SK-N-SH (cell line): ENCODE results near the gene UNC79. TPM values are rescaled to one million over a fixed set of nuclear protein-coding genes. Genes with fewer than 3 reads are reported as not detected.

ENCODE experiments used
- CTCF ChIA-PET: fragments of 300-600, 350-600 bp; formaldehyde crosslinking; extraction: SDS; loops from one replicate; lab custom pipeline; 2021; lab: Yijun Ruan, JAX
- POLR2A ChIA-PET: fragments of 350-600 bp; sonication (Branson Sonifier 250); formaldehyde crosslinking; extraction: SDS; loops from one replicate; lab custom pipeline; 2020; ENCODE audit warnings: antibody characterized with exemption, inconsistent platforms; lab: Yijun Ruan, JAX
- DNase-seq: peaks from one replicate; pipeline ENCODE4 v3.0.0; 2012
- H2AFZ ChIP-seq: fragments of 200-600 bp; sonication (generic); 2 replicates; pipeline ENCODE4 v1.8.1; 2016; ENCODE audit warnings: antibody characterized with exemption, mild to moderate bottlenecking, low read depth
- H3F3A ChIP-seq: fragments of 200-600 bp; sonication (generic); replicated peaks from 2 replicates; pipeline ENCODE3; 2016; ENCODE audit warnings: antibody characterized with exemption, mild to moderate bottlenecking; ENCODE audit not compliant: insufficient read depth
- H3K27ac ChIP-seq, 2 experiments: fragments of 200-500 bp in 1 of 2; fragments of 200-600 bp in 1 of 2; sonication (Bioruptor generic) in 1 of 2; sonication (generic), shearing (Covaris generic) in 1 of 2; 2 replicates each; pipeline versions ENCODE4 v1.5.1 to v1.6.1; 2014 to 2016; ENCODE audit warnings: low read depth in 2 of 2, inconsistent platforms in 1 of 2, low read length in 1 of 2, mild to moderate bottlenecking in 1 of 2, mixed read lengths in 1 of 2
- H3K27me3 ChIP-seq: fragments of 200-600 bp; sonication (generic), shearing (Covaris generic); 2 replicates; pipeline ENCODE4 v1.6.1; 2016; ENCODE audit warnings: mixed run types; ENCODE audit not compliant: insufficient read depth
- H3K36me3 ChIP-seq, 2 experiments: fragments of 200-500 bp in 1 of 2; fragments of 200-600 bp in 1 of 2; sonication (Bioruptor generic) in 1 of 2; sonication (generic) in 1 of 2; replicated peaks in 1 of 2; 2 replicates each; pipeline versions ENCODE3 to v1.5.1; 2014 to 2016; ENCODE audit warnings: low read length in 1 of 2, mild to moderate bottlenecking in 1 of 2; ENCODE audit not compliant: insufficient read depth in 2 of 2, control insufficient read depth in 1 of 2
- H3K4me1 ChIP-seq, 2 experiments: fragments of 200-500 bp in 1 of 2; fragments of 200-600 bp in 1 of 2; sonication (Bioruptor generic) in 1 of 2; sonication (generic), shearing (Covaris generic) in 1 of 2; 2 replicates each; pipeline versions ENCODE4 v1.5.1 to v1.6.1; 2014 to 2016; ENCODE audit warnings: low read depth in 1 of 2, low read length in 1 of 2, mixed run types in 1 of 2; ENCODE audit not compliant: insufficient read depth in 2 of 2, control insufficient read depth in 1 of 2
- H3K4me2 ChIP-seq: fragments of 200-600 bp; sonication (generic), shearing (Covaris generic); 2 replicates; pipeline ENCODE4 v1.6.1; 2017; ENCODE audit warnings: mixed run types
- H3K4me3 ChIP-seq, 2 experiments: fragments of 200-500 bp in 1 of 2; fragments of 200-600 bp in 1 of 2; sonication (Bioruptor generic) in 1 of 2; sonication (generic), shearing (Covaris generic) in 1 of 2; 2 replicates each; pipeline versions ENCODE4 v1.5.1 to v1.8.1; 2014 to 2016; ENCODE audit warnings: low read depth in 2 of 2, inconsistent platforms in 1 of 2, low read length in 1 of 2, mild to moderate bottlenecking in 1 of 2, mixed read lengths in 1 of 2, moderate library complexity in 1 of 2
- H3K79me2 ChIP-seq: fragments of 200-600 bp; sonication (generic); 2 replicates; pipeline ENCODE4 v1.8.1; 2017; ENCODE audit warnings: mild to moderate bottlenecking; ENCODE audit not compliant: insufficient read depth
- H3K9ac ChIP-seq: fragments of 200-600 bp; sonication (generic); 2 replicates; pipeline ENCODE4 v1.6.1; 2017; ENCODE audit warnings: mixed run types
- H3K9me2 ChIP-seq: fragments of 200-600 bp; sonication (generic); 2 replicates; pipeline ENCODE4 v1.6.1; 2017; ENCODE audit warnings: mixed run types
- H3K9me3 ChIP-seq: fragments of 200-600 bp; sonication (generic); 2 replicates; pipeline ENCODE4 v1.6.1; 2017; ENCODE audit warnings: mixed run types, mild to moderate bottlenecking, moderate library complexity
- H4K20me1 ChIP-seq: fragments of 200-600 bp; sonication (generic); 2 replicates; pipeline ENCODE4 v1.6.1; 2017; ENCODE audit warnings: mild to moderate bottlenecking, mixed run types; ENCODE audit not compliant: insufficient read depth
- CHD2 ChIP-seq: fragments of 150-350 bp; IDR thresholded peaks from 2 replicates; pipeline ENCODE4 v1.6.1; 2018; ENCODE audit warnings: low read length; ENCODE audit not compliant: partially characterized antibody
- FOXJ3 ChIP-seq: sonication (generic); formaldehyde crosslinking; IDR thresholded peaks from 2 replicates; pipeline ENCODE4 v1.5.1; 2020; ENCODE audit warnings: mild to moderate bottlenecking, missing genetic modification reagents
- GABPA ChIP-seq: IDR thresholded peaks from 2 replicates; pipeline ENCODE4 v1.4.0; 2012; ENCODE audit warnings: low read depth, mild to moderate bottlenecking
- IRF3 ChIP-seq: fragments of 150-350 bp; IDR thresholded peaks from 2 replicates; pipeline ENCODE4 v1.6.1; 2016; ENCODE audit warnings: mild to moderate bottlenecking, low read depth, low read length
- MXI1 ChIP-seq: IDR thresholded peaks from 2 replicates; pipeline ENCODE4 v1.6.1; 2012; ENCODE audit warnings: mild to moderate bottlenecking, low read depth, low read length, improper control_type of control experiment
- NFIC ChIP-seq: IDR thresholded peaks from 2 replicates; pipeline ENCODE4 v1.4.0; 2012; ENCODE audit warnings: borderline replicate concordance
- POLR2AphosphoS5 ChIP-seq: IDR thresholded peaks from 2 replicates; pipeline ENCODE4 v1.6.1; 2012; ENCODE audit warnings: low read depth, low read length
- RAD21 ChIP-seq: IDR thresholded peaks from 2 replicates; pipeline ENCODE4 v1.6.1; 2012; ENCODE audit warnings: mild to moderate bottlenecking, low read length
- RFX5 ChIP-seq: IDR thresholded peaks from 2 replicates; pipeline ENCODE4 v1.6.1; 2012; ENCODE audit warnings: mild to moderate bottlenecking, improper control_type of control experiment, low read length
- SMC3 ChIP-seq: IDR thresholded peaks from 2 replicates; pipeline ENCODE4 v1.6.1; 2012; ENCODE audit warnings: low read depth, low read length, improper control_type of control experiment
- TCF12 ChIP-seq: IDR thresholded peaks from 2 replicates; pipeline ENCODE4 v1.4.0; 2012
- TEAD4 ChIP-seq: IDR thresholded peaks from 2 replicates; pipeline ENCODE4 v1.4.0; 2012; ENCODE audit warnings: mild to moderate bottlenecking, borderline replicate concordance; ENCODE audit not compliant: insufficient read depth
- WGBS: methylation state at CpG from one replicate; pipeline ENCODE4 v1.1.6; 2017; ENCODE audit warnings: low lambda C conversion rate; 5-methylcytosine and 5-hydroxymethylcytosine counted together
- polyA plus RNA-seq, 3 experiments: library from polyadenylated mRNA; depleted of rRNA; stranded (reverse); fragments of >200 nt; gene quantifications; 2 replicates each; pipeline ENCODE4 v1.2.3, GENCODE V29; 2012
- TF ChIP-seq, protein P1 (sequence below): IDR thresholded peaks from 2 replicates; pipeline ENCODE4; 2012
- TF ChIP-seq, protein P2 (sequence below): fragments of 200-600 bp; sonication (generic); IDR thresholded peaks from 2 replicates; pipeline ENCODE4 v1.6.1; 2017; ENCODE audit warnings: antibody characterized with exemption, mild to moderate bottlenecking, moderate library complexity
- TF ChIP-seq, protein P3 (sequence below): fragments of 150-350 bp; IDR thresholded peaks from 2 replicates; pipeline ENCODE4 v1.6.1; 2017; ENCODE audit warnings: antibody characterized with exemption, low read length, low read depth, borderline replicate concordance

Gene UNC79
- polyA plus RNA-seq, 1 of the 3 experiments (the other 2 are of a cell fraction), result 0.10 TPM

GRCh38 chr14:93701562-93701961 lies 270.8 kb downstream of the UNC79 start:
- Histone ChIP-seq H3K4me2 (no peak overlapping the region), H4K20me1 (no peaks in the 10 kb centered on the region), H3F3A (no peaks in the 10 kb centered on the region), H3K9ac (no peak overlapping the region), H3K27ac (no peak overlapping the region), H3K4me1 (no peaks in the 10 kb centered on the region; a peak in 1 of 4 replicates), H3K79me2 (no peaks in the 10 kb centered on the region), H3K27me3 (no peaks in the 10 kb centered on the region), H3K9me3 (no peaks in the 10 kb centered on the region; the same call in 1 of the 2 replicates), H3K36me3 (no peaks in the 10 kb centered on the region), H2AFZ (no peak overlapping the region), H3K9me2 (no peaks in the 10 kb centered on the region)
- DNase-seq, result no peak
- 23% methylated on average over 2 of the region's 2 CpGs for WGBS
- ChIA-PET CTCF (interaction anchor here (1.1 to 1.6 kb wide), 2 partner anchors 46 to 71 kb away, joined by 3 to 5 read pairs; no protein-coding TSS in a partner anchor), POLR2A (no interaction called here)
- no peak for TF ChIP-seq RAD21
- no peak for TF ChIP-seq CHD2
- TF ChIP-seq SMC3, result no peak
- no peak for TF ChIP-seq MXI1
- TF ChIP-seq POLR2AphosphoS5, result no peak
- TF ChIP-seq RFX5, result no peak
- TF ChIP-seq FOXJ3 (CRISPR knock-in tag), result no peak
- TF ChIP-seq, all 33 proteins: peak for 0
- H3K4me3 ChIP-seq, result no peak overlapping the region

- Histone ChIP-seq H3K27ac (no peak overlapping the region), H3K4me2 (no peak overlapping the region), H3K4me3 (no peak overlapping the region), H3K79me2 (no peaks in the 10 kb centered on the region), H3F3A (no peaks in the 10 kb centered on the region), H3K9me2 (no peaks in the 10 kb centered on the region), H2AFZ (no peak overlapping the region), H4K20me1 (no peaks in the 10 kb centered on the region), H3K36me3 (no peaks in the 10 kb centered on the region), H3K27me3 (no peaks in the 10 kb centered on the region), H3K9me3 (no peaks in the 10 kb centered on the region; the same call in 1 of the 2 replicates), H3K9ac (no peak overlapping the region), H3K4me1 (no peaks in the 10 kb centered on the region; a peak in 1 of 4 replicates)
- POLR2A ChIA-PET, result interaction anchor here (0.6 kb wide), 1 partner anchor 12 kb away, joined by 3 read pairs; no protein-coding TSS in a partner anchor
- TF ChIP-seq RAD21 (no peak), GABPA (no peak), IRF3 (no peak), TCF12 (no peak), NFIC (no peak), RFX5 (no peak), SMC3 (no peak), TEAD4 (no peak)
- TF ChIP-seq, protein P1, sequence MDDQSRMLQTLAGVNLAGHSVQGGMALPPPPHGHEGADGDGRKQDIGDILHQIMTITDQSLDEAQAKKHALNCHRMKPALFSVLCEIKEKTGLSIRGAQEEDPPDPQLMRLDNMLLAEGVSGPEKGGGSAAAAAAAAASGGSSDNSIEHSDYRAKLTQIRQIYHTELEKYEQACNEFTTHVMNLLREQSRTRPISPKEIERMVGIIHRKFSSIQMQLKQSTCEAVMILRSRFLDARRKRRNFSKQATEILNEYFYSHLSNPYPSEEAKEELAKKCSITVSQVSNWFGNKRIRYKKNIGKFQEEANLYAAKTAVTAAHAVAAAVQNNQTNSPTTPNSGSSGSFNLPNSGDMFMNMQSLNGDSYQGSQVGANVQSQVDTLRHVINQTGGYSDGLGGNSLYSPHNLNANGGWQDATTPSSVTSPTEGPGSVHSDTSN, result no peak
- TF ChIP-seq, protein P2, sequence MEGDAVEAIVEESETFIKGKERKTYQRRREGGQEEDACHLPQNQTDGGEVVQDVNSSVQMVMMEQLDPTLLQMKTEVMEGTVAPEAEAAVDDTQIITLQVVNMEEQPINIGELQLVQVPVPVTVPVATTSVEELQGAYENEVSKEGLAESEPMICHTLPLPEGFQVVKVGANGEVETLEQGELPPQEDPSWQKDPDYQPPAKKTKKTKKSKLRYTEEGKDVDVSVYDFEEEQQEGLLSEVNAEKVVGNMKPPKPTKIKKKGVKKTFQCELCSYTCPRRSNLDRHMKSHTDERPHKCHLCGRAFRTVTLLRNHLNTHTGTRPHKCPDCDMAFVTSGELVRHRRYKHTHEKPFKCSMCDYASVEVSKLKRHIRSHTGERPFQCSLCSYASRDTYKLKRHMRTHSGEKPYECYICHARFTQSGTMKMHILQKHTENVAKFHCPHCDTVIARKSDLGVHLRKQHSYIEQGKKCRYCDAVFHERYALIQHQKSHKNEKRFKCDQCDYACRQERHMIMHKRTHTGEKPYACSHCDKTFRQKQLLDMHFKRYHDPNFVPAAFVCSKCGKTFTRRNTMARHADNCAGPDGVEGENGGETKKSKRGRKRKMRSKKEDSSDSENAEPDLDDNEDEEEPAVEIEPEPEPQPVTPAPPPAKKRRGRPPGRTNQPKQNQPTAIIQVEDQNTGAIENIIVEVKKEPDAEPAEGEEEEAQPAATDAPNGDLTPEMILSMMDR, result no peak
- TF ChIP-seq, protein P3, sequence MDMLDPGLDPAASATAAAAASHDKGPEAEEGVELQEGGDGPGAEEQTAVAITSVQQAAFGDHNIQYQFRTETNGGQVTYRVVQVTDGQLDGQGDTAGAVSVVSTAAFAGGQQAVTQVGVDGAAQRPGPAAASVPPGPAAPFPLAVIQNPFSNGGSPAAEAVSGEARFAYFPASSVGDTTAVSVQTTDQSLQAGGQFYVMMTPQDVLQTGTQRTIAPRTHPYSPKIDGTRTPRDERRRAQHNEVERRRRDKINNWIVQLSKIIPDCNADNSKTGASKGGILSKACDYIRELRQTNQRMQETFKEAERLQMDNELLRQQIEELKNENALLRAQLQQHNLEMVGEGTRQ, result no peak
- CTCF ChIA-PET, result no interaction called here
- 25% methylated on average over 6 of the region's 6 CpGs for whole genome bisulfite sequencing
- DNase-seq, result no peak
Measured at GRCh38 chr14:93702946-93703345, 272.2 kb downstream of the UNC79 start.
